Ovary (tissue), 9 donors: ENCODE measurements around the gene COL4A1. TPM values are rescaled to one million over a fixed set of nuclear protein-coding genes. Genes with fewer than 3 reads are reported as not detected.

Experiments used
- DNase-seq, 5 donors: peaks; one replicate each; pipeline ENCODE4 v3.0.0-alpha.2; 2019 to 2020
- H3K27ac ChIP-seq, 2 donors: fragments of 200-600 bp; one replicate each; pipeline versions ENCODE4 v1.5.1 to v1.8.0; 2019 to 2022
- H3K27me3 ChIP-seq: fragments of 200-600 bp; one replicate; pipeline ENCODE4 v1.8.0; 2022
- H3K36me3 ChIP-seq: fragments of 200-600 bp; sonication (generic); one replicate; pipeline ENCODE4 v1.5.1; 2019
- H3K4me1 ChIP-seq: one replicate; pipeline ENCODE4 v1.8.1; 2013; ENCODE audit warnings: mild to moderate bottlenecking, moderate library complexity; ENCODE audit not compliant: insufficient read depth
- H3K4me3 ChIP-seq: fragments of 200-600 bp; sonication (generic); one replicate; pipeline ENCODE4 v1.5.1; 2017
- H3K9me3 ChIP-seq, 2 donors: fragments of 200-600 bp in 1 of 2; sonication (generic) in 1 of 2; one replicate each; pipeline versions ENCODE4 v1.5.1 to v1.8.1; 2013 to 2019; ENCODE audit warnings: mild to moderate bottlenecking in 1 of 2, moderate library complexity in 1 of 2
- EP300 ChIP-seq: sonication (generic); formaldehyde crosslinking; IDR thresholded peaks from one replicate; pipeline ENCODE4 v1.6.1; 2017; ENCODE audit warnings: antibody characterized with exemption
- POLR2A ChIP-seq: fragments of 450-650 bp; IDR thresholded peaks from one replicate; pipeline ENCODE4 v1.6.1; 2017; ENCODE audit warnings: antibody characterized with exemption, mild to moderate bottlenecking, moderate library complexity
- WGBS, 3 donors: extraction: QIAGEN DNeasy Blood & Tissue Kit in 1 of 3; methylation state at CpG; one replicate each; pipeline versions ENCODE4 v1.1.5 to v1.1.7; 2013 to 2017; 5-methylcytosine and 5-hydroxymethylcytosine counted together
- intact Hi-C, 4 donors: fragments of 100-400 bp; cut with DNase I; formaldehyde crosslinking; loops; one replicate each; pipeline versions ENCODE4 v1.11.0 to v1.15.1; 2022 to 2023
- polyA plus RNA-seq, 2 donors: library from polyadenylated mRNA; stranded (reverse); fragments of 200-250 nt in 1 of 2; fragments of 350-450 nt in 1 of 2; fragmentation: Illumina TruSeq in 1 of 2; extraction: RNeasy Lipid Tissue Mini Kit (QIAGEN cat#74804) in 1 of 2; gene quantifications; one replicate each; pipeline ENCODE4 v1.2.3, GENCODE V29; 2013 to 2014
- total RNA-seq, 7 donors: library from RNA; depleted of rRNA in 2 of 7; stranded (reverse); fragments of >200 nt in 2 of 7; fragmentation: NEBNext Ultra II Directional in 3 of 7; extraction: Animal tissue kit (Norgen Biotek cat#: 25700) in 3 of 7; gene quantifications; one replicate each; pipeline versions ENCODE4 v1.1.0 to v1.2.4, GENCODE V29; 2016 to 2023
- TF ChIP-seq, protein P1 (sequence below), 3 donors: fragments of 450-650 bp in 2 of 3; fragments of 200-600 bp in 1 of 3; IDR thresholded peaks; one replicate each; pipeline versions ENCODE4 v1.5.1 to v1.8.0; 2016 to 2022; ENCODE audit warnings: antibody characterized with exemption in 3 of 3, mild to moderate bottlenecking in 1 of 3
- donor health status: DM: no; HTN: no; CAD: no; lungs with moderate emphysema.
- donor health status: DM: no; HTN: no; CAD: no.
- donor health status: Bipolar disorder and iron deficiency.
- donor health status: DM: yes; HTN: yes; CAD: no.
- donor health status: DM: no; HTN: no; CAD: no.
- donor health status: DM: yes; HTN: yes; CAD: no.

Gene COL4A1
- total and polyA plus RNA-seq, 9 donors = 42.3 to 421 (median 87.5) TPM

DNA sequence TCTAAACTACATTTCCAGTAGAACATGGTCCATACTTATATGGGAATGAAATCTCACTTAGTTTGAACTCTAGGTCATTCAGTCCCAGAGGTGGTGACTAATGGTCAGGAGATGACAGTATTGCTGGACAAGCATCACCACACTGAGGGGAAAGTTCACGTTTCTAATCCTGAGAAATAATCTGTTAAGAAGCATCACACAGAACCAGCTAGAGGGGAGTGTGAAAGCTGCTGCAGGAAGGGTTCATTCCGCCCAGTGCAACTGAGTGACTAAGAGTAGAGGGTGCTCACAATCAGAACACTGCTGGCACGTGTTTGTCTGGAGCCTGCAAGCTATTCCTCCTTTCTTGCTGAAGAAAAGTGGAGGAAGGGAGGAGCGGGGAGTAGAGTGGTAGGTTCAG lies 2.7 kb downstream of the COL4A1 start:
- intact Hi-C loops = loop anchor here in 3 of 4 donors (10.0 kb wide), 3 partner anchors 49 to 111 kb away; no protein-coding TSS in a partner anchor
- TF ChIP-seq EP300 = no peak
- DNase-seq = peak in 1 of 5 donors; percentile 14
- WGBS, 3 donors = 46 to 55% (median 54%) methylated on average over 4 of the region's 4 CpGs
- no peaks in the 10 kb centered on the region for H3K9me3 ChIP-seq
- H3K4me1 ChIP-seq = peaks cover 23% of the 10 kb centered on the region
- H3K27ac ChIP-seq = no peak overlapping the region
- H3K36me3 ChIP-seq = no peaks in the 10 kb centered on the region
- no peaks in the 10 kb centered on the region for H3K27me3 ChIP-seq
- peak overlapping the region; percentile 85 for H3K4me3 ChIP-seq

DNA sequence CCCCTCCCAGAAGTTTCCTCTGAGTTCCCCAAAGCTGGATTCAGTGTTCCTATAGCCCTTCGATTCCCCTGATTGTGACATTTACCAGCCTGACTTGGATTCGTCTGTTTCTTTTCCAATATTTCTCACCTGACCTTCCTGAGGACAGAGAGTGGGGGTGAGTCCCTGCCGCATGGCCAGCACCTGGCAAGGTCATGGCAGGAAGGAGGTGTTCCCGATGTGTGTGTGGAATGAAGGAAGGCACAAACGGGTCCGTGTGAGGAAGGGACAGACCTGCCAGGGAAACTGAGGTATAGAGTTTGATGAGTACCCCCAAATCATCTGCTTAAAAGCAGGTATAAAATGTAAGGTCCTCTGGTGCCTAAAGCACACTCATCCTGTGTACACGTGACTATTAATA lies 3.3 kb downstream of the COL4A1 start:
- TF ChIP-seq EP300 = no peak
- TF ChIP-seq, protein P1, sequence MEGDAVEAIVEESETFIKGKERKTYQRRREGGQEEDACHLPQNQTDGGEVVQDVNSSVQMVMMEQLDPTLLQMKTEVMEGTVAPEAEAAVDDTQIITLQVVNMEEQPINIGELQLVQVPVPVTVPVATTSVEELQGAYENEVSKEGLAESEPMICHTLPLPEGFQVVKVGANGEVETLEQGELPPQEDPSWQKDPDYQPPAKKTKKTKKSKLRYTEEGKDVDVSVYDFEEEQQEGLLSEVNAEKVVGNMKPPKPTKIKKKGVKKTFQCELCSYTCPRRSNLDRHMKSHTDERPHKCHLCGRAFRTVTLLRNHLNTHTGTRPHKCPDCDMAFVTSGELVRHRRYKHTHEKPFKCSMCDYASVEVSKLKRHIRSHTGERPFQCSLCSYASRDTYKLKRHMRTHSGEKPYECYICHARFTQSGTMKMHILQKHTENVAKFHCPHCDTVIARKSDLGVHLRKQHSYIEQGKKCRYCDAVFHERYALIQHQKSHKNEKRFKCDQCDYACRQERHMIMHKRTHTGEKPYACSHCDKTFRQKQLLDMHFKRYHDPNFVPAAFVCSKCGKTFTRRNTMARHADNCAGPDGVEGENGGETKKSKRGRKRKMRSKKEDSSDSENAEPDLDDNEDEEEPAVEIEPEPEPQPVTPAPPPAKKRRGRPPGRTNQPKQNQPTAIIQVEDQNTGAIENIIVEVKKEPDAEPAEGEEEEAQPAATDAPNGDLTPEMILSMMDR (IDR thresholded peaks at IDR 0.05) = no peak
- WGBS, 3 donors = 81 to 85% (median 81%) methylated on average over 7 of the region's 7 CpGs
- peak in 1 of 5 donors; percentile 16 for DNase-seq
- intact Hi-C loops = loop anchor here in 3 of 4 donors (10.0 kb wide), 3 partner anchors 49 to 111 kb away; no protein-coding TSS in a partner anchor
- Histone ChIP-seq H3K36me3 (no peaks in the 10 kb centered on the region), H3K9me3 (no peaks in the 10 kb centered on the region), H3K27me3 (no peaks in the 10 kb centered on the region), H3K4me1 (peaks cover 26% of the 10 kb centered on the region), H3K4me3 (no peak overlapping the region), H3K27ac (no peak overlapping the region)

DNA sequence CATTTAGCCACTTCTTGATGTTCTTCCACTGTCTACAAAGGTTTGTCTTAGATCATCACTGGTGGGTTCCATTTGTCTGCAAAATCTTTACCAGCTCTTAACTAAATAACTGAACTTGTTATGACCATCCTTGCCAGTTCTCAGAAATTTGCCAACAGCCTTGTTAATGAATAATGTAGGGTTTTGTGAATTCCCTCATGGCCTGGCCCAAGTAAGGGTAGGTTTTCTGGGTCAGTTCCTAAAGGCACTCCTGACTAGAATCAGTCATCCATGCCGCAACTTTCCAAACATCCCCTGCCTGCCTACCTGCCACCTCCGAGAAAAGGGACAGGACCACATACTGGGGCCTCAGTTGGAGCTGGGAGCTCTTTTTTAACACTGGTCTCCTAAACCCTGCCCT lies 4.0 kb downstream of the COL4A1 start:
- TF ChIP-seq EP300 (no peak), POLR2A (no peak)
- TF ChIP-seq, protein P1 (IDR thresholded peaks at IDR 0.05) = no peak

DNA sequence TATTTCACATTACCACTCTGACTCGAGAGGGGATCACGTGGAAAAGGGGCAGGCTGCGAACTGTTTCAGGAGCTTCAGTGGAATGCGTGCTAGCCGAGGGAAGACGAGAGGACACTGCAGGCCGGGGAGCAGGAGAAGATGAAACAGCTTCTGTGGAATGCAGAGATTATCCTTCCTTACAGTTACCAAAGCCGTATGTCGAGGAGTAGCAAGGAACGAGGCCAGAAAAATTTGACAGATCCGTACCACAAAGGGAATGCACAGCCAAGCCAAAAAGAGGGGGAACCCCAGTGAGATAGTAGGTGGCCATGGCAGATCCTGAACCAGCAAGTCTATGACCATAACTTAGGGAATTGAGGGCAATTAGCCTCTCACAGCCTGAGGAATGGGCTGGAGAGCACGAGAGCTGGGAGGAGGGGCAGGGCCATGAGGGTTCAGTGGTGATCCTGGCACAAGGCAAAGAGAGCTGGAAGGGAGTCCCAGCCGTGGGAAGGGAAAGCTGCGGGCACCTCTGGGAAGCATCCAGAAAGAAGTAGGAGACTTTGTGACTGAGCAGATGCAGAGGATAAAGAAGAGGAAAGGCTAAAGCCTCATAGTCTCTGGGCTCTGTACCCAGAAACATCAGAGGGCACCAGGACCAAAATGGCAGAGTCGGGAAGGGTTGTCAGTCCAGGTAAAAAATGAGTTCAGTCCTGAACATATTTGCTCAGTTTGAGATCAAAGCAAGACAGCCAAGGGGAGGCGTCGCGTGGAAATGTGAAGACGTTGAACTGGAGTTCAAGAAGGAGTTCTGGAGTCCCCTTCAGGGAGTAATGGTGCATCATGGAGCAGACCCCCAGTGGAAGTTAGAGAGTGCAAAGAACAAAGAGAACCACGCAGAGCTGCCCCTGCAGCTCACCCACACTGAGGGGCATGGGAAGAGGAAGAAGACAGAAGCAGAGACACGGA lies 5.1 kb downstream of the COL4A1 start:
- DNase-seq = peak in 2 of 5 donors; percentile 26 to 38
- Histone ChIP-seq H3K36me3 (no peaks in the 10 kb centered on the region), H3K9me3 (no peaks in the 10 kb centered on the region), H3K27me3 (no peaks in the 10 kb centered on the region), H3K4me1 (peaks cover 29% of the 10 kb centered on the region), H3K27ac (peak overlapping the region in 1 of 2 donors; percentile 10), H3K4me3 (no peak overlapping the region)
- 36 to 41% (median 40%) methylated on average over 21 of the region's 21 CpGs for WGBS, 3 donors
- TF ChIP-seq POLR2A (no peak), EP300 (no peak)
- TF ChIP-seq, protein P1 (IDR thresholded peaks at IDR 0.05) = no peak
- intact Hi-C loops = loop anchor here in 3 of 4 donors (10.0 kb wide), 3 partner anchors 47 to 113 kb away; no protein-coding TSS in a partner anchor

More for the DNA sequence above, 4.0 kb downstream of the COL4A1 start:
- H3K27ac ChIP-seq = no peak overlapping the region
- peak in 1 of 5 donors; percentile 8 for DNase-seq
- H3K27me3 ChIP-seq = no peaks in the 10 kb centered on the region
- H3K4me1 ChIP-seq = peaks cover 26% of the 10 kb centered on the region
- H3K36me3 ChIP-seq = no peaks in the 10 kb centered on the region
- H3K4me3 ChIP-seq = no peak overlapping the region
- intact Hi-C loops = loop anchor here in 3 of 4 donors (10.0 kb wide), 3 partner anchors 48 to 112 kb away; no protein-coding TSS in a partner anchor
- no peaks in the 10 kb centered on the region for H3K9me3 ChIP-seq
- 83 to 95% (median 92%) methylated on average over 2 of the region's 2 CpGs for WGBS, 3 donors
